ENCODE data around the gene ABHD16B. TPM values are rescaled to one million over a fixed set of nuclear protein-coding genes. Genes with fewer than 3 reads are reported as not detected.
"Not testable (repeated sequence)": the region's sequence is repeated elsewhere in the genome, so short reads cannot be mapped to it uniquely, and the experiment has no call there.

The ABHD16B gene
- polyA plus RNA-seq, 12 donors, result not detected

GRCh38 chr20:63853733-63854068 is 7.6 kb upstream of the ABHD16B start:
- not testable (repeated sequence) for DNase-seq

- no peak for DNase-seq
Measured at GRCh38 chr20:63854069-63854765, 7.1 kb upstream of the ABHD16B start.

- no peak for DNase-seq
Measured at GRCh38 chr20:63854766-63855362, 6.4 kb upstream of the ABHD16B start.

GRCh38 chr20:63855363-63856097 is 5.8 kb upstream of the ABHD16B start:
- DNase-seq, result no peak

GRCh38 chr20:63856098-63856511 is 5.2 kb upstream of the ABHD16B start:
- no peak for DNase-seq

GRCh38 chr20:63857764-63858392 is 3.4 kb upstream of the ABHD16B start:
- no peak for DNase-seq

- DNase-seq, result no peak
Measured at GRCh38 chr20:63858393-63859165, 2.7 kb upstream of the ABHD16B start.

GRCh38 chr20:63859166-63859699 is 2.1 kb upstream of the ABHD16B start:
- DNase-seq, result no peak

- DNase-seq, result no peak
Measured at GRCh38 chr20:63860325-63861051, 810 bp upstream of the ABHD16B start.

- DNase-seq, result no peak
Measured at GRCh38 chr20:63861981-63862901, 943 bp downstream of the ABHD16B start.

- no peak for DNase-seq
Measured at GRCh38 chr20:63863021-63863797, 1.9 kb downstream of the ABHD16B start.

GRCh38 chr20:63863798-63864544 is 2.7 kb downstream of the ABHD16B start:
- peak; percentile 84 for DNase-seq

GRCh38 chr20:63864545-63864977 is 3.3 kb downstream of the ABHD16B start:
- no peak for DNase-seq

GRCh38 chr20:63864978-63865640 is 3.8 kb downstream of the ABHD16B start, which contains the start of gene TPD52L2:
Gene TPD52L2, plus strand, starts transcription at chr20:63865270. Its CDS starts 96 bp downstream, at chr20:63865366.
- peak; percentile 98 for DNase-seq

- DNase-seq, result not testable (repeated sequence)
Measured at GRCh38 chr20:63867042-63867441, 5.7 kb downstream of the ABHD16B start.

- no peak for DNase-seq
Measured at GRCh38 chr20:63868264-63868663, 7.0 kb downstream of the ABHD16B start.

- no peak for DNase-seq
Measured at GRCh38 chr20:63873477-63873971, 12.2 kb downstream of the ABHD16B start.

Measured in muscle of arm (tissue), 12 donors.